GM04504 (cell line): ENCODE data around the gene TM4SF20.
"Not testable (repeated sequence)": the region's sequence is repeated elsewhere in the genome, so short reads cannot be mapped to it uniquely, and the experiment has no call there.

Experiments used
- DNase-seq: peaks from one replicate; pipeline ENCODE4 v3.0.0-alpha.2; 2012; ENCODE audit warnings: low read depth

Gene TM4SF20

DNA sequence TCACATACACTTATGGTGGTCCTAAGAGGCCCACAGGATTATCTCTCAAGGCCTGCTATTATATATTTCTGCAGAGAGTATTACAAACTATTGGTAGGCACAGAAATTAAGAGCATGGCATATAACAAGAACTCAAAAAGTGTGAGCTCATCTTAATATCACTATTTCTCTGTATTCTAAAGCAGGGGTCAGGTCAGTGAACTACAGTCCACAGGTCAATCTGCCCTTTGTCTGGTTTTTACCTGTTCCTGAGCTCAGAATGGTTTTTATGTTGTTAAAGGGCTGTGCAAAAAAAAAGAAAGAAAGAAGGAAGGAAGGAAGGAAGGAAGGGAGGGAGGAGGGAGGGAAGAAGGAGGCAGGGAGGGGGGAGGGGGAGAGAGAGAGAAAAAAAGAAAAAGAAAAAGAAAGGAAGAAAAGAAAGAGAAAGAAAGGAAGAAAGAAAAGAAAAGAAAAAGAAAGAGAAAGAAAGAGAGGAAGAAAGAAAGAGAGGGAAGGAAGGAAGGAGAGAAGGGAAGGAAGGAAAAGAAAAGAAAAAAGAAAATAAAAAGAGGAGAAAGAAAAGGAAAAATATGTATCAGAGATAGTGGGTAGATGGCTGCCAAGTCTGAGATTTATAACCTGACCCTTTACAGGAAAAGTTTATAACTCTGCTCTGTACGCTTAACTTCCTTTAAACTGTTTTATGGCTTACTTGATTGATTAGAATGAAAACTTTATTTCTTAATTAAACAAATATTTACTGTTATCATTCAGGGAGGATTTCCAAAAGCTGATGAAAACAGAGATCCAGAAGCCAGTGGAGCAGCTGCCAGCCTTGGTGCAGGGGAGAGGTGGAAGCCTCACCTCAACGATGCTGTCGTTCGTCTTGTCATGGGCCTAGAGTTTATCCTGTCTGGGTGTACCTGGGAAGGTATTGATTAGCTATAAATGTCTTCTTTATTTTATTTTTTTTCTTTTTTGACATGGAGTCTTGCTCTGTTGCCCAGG lies 19.9 kb upstream of the TM4SF20 start:
- DNase-seq: no peak

GRCh38 chr2:227397562-227397961 lies 18.5 kb upstream of the TM4SF20 start:
- no peak for DNase-seq

DNA sequence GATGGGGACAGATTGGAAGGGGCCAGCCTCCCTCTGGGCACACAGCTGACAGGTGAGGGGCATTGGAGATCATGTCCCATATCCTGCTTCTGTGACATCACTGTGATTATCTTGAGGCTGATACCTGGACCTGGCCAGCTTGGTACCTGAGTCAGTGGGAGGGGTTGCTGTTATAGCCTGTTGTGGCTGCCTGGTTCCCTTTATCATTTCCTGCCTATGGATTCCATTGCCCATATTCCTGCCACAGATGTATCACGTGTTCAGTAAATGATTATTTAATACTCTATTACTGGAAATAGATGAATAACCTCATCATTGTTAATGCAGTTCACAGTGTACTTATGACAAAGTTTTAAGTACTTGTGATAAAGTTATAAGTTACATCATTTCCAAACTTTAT lies 16.4 kb upstream of the TM4SF20 start:
- no peak for DNase-seq

- DNase-seq: no peak
Observed at GRCh38 chr2:227394401-227394800, 15.3 kb upstream of the TM4SF20 start.

DNA sequence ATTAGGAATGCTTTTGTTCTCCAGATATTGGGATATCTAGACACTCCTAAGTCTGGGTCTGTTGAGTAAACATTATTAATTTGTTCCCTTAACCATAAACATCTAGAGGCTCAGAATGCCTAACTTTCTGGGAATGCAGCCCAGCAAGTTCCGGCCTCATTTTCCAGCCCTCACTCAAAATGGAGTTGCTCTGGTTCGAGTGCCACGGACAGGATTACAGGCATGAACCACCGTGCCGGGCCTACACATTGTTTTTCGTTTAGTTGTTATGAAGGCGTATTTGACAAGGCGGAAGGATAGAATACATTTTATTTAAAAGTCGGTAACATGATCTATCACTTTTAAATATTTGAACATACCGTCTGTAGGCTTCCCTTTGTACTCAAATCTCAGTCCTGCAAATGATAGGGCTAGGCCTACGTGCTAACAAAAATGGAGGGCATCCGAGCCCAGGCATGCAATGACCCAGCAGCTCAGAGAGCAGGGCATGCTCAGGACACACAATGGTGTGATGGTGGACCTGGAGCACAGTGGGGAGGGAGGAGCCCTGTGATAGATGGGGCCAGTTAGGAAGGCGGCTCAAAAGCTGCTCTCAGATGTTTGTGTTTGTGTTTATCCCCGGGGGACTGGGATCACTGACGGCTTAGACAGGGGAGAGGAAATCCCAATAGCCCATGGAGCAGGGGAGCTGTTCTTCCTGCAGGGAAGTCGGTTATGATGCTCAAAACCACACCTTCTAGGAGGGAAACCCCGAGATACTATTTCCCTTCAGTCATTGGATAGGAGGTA lies 11.6 kb upstream of the TM4SF20 start:
- no peak for DNase-seq

DNA sequence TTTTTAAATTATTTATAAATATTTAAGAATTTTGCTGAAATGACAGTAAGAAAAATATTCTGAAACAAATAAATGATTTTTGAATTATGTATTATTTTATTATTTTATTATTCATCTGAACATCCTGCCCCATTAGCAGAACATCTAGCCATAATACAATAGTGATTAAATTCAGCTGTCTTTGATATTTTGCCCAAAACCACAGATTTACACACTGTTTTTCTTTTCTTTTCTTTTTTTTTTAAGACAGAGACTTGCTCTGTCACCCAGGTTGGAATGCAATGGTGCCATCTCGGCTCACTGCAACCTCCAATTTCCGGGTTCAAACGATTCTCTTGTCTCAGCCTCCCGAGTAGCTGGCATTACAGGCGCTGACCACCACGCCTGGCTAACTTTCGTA lies 10.6 kb upstream of the TM4SF20 start:
- DNase-seq: no peak

DNA sequence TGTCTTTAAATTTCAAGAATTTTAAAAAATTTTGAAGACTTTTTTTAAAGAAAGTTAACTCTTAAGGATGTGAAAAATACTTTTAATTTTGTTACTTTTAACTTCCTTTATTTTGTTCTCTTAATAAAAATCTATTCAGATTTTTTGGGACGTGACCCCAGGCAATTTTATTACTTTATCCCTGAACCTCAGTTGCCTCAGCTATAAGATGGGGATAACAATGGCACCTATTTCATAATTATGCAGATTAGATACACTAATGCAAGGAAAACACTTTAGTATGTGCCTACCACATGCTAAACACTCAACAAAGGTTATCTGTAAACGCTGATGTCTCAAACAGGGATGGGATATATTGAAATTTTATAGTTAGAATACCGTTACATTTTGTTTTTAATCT lies 10.1 kb upstream of the TM4SF20 start:
- DNase-seq: no peak

- DNase-seq: peak; percentile 77
Observed at GRCh38 chr2:227388537-227389011, 9.5 kb upstream of the TM4SF20 start.

DNA sequence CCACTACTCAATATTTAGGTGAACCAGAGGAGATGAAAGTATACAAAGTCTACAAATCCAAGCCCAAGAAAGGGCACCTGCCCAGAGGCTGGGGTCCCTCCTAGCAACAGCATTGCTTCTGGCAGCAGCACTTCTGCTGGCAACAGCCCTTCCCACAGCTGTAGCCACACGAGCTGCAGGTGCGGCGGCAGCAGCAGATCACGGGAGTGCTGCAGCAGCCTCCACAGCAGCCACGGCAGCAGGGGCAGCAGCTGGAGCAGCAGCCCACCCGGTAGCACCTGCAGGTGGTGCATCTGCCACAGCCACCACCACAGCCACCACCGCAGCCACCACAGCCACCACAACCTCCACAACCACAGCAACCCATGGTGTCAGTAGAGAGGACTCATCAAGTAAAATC lies 8.5 kb upstream of the TM4SF20 start, which contains the start of gene SCYGR1:
Gene SCYGR1, minus strand, starts transcription at position 367 of the 400 bp plus-strand sequence. Its CDS starts 0 bp downstream, at position 367.
- DNase-seq: not testable (repeated sequence)

DNA sequence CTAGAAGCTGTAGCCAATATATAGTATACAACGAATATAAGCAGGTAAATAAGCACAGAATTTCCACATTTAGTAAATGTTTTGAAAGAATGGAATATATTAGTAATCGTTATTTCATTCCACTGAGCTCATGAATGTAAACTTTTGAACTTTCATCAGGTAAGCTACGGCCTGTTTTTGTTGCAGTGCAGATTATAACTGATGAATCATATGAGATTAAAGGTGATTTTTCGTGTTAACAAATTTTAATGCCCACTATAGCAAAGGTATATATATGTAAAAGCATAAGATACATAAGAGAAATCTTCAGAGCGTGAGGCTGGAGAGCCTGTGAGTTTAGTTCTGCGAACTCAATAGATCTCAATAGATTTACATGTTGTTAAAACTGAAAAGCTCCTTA lies 7.5 kb upstream of the TM4SF20 start:
- DNase-seq: no peak

- DNase-seq: no peak
Observed at GRCh38 chr2:227383686-227384085, 4.6 kb upstream of the TM4SF20 start.

DNA sequence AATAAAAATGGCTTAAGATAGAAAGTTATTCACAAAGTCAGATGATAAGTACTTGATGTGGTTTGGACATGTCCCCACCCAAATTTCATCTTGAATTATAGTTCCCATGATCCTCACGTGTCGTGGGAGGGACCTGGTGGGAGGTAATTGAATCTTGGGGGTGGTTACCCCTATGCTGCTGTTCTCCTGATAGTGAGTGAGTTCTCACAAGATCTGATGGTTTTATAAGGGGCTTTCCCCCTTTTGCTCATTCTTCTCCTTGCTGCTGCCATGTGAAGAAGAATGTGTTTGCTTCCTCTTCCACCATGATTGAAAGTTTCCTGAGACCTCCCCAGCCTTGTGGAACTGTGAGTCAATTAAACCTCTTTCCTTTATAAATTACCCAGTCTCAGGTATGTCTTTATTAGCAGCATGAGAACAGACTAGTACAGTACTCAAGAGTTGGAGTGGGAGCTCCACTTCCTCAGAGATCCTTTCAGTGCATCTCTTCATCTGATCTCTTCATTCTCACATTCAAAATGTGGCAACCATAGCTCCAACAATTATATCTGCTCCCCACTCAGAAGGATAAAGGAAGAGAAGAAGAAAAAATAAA lies 3.2 kb upstream of the TM4SF20 start:
- not testable (repeated sequence) for DNase-seq

DNA sequence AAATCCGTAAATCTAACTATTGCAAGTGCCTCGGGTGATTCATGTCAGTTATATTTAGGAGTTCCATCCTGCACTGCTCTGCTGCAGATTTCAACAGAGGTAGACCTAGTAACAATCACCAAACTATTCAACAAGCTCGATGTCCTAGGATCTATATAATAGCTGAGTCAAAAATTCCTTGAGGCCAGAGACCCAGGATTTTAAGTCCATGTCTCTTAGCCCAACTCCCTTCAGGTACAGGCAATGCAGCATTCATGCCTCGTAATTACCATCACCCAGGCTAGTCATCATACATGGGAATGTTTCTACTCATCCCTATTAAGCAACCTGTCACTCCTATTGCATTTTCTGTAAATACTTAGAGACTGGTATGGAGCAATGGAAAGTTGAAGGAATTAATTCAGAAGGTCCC lies 729 bp downstream of the TM4SF20 start:
- peak; percentile 15 for DNase-seq

DNA sequence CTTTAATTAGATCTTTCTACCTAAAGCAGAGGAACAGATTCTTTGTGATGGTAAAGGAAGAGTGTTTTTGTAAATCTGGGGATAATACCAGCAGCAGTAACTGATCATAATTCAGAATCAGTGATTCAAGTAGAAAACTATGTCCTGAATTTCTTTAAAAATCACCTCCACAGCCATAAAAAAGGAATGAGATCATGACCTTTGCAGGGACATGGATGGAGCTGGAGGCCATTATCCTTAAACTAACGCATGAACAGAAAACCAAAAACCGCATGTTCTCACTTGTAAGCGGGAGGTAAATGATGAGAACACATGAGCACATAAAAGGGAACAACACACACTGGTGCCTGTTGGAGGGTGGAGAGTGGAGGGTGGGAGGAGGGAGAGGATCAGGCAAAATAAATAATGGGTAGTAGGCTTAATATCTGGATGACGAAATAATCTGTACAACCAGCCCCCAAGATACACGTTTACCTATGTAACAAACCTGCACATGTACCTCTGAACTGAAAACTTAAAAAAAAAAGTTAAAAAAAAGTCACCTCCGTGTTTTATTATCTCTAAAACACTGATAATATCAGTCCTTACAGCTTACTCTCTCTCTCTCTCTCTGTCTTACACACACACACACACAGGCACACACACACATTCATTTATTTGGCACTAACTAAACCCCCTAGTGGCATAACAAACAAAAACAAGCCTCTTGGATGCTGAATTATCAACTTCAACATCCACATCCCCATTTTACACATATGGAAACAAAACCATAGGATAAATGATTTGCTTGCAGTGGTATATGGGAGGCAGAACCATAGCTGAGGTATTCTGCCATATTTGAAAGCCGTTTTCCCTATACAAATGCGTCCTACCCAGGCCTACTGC lies 1.4 kb downstream of the TM4SF20 start:
- DNase-seq: no peak

DNA sequence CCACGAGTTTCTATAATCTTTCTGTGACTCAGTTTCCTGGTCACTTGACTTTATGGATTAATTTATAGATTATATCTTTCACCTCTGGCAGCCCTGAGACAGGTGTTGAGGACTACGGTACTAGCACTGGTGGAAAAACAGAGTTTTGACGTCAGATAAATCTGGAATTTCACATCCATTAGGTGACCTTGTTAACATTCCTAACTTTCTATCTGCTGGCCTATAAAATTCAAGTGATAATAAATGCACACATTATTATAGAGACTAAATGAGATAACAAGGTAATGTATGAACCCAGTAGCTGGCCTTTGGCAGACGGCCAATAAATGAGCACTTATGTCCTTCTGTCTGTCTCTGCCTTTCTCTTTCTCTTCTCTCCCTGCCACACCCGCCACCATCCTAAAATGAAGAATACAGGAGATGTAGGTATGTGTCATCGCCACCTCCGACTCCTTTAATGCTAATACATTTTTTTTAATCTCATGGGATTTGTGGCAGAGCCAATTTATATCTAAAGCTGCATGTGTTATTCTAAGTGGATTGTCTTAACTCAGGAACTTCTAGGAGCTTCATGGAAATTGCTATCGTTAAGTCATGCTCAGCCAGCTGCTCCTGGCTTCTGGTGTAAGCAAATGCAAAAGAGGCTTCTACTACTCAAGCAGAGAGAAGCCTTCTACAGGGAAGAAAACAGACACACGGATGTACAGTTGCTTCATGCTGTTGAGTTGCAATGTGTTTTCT lies 2.3 kb downstream of the TM4SF20 start:
- DNase-seq: no peak

DNA sequence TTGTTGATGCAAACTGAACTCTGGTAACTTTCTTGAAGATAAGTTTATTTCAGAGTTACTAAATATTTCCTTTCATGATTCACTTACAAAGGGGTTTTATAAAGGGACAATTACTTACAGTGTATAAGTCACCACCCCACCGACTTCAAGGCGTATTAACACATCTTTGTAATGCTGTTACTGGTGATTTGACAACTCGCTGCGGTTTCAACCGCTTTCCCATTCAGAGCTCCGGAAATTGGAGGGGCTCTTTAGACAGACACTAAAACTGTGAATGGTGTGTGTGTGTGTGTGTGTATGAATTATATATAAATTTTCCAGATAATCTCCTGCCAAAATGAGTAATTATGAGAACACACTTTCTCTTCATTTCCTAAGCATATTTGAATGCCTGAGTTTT lies 4.9 kb downstream of the TM4SF20 start:
- DNase-seq: no peak

GRCh38 chr2:227373389-227373788 lies 5.7 kb downstream of the TM4SF20 start:
- DNase-seq: no peak

- no peak for DNase-seq
Observed at GRCh38 chr2:227370791-227371312, 8.3 kb downstream of the TM4SF20 start.

DNA sequence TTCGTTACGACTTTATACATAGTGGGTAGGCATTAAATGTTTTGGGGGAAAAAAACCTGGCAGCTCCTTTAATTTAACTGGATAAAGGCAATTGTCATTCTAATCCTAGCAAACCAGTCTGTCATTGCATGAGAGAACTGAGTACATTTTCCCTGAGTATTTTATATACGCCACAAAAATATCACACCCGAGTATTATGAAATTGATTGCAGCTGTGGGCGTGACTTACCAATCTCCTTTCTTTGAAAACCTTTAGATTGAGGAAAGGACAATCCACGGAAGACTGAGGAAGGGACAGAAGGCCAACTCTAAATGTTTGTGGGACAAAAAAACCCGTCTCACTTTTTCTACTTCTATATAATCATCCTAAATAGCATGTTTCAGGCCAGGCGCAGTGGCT lies 9.0 kb downstream of the TM4SF20 start:
- DNase-seq: no peak

DNA sequence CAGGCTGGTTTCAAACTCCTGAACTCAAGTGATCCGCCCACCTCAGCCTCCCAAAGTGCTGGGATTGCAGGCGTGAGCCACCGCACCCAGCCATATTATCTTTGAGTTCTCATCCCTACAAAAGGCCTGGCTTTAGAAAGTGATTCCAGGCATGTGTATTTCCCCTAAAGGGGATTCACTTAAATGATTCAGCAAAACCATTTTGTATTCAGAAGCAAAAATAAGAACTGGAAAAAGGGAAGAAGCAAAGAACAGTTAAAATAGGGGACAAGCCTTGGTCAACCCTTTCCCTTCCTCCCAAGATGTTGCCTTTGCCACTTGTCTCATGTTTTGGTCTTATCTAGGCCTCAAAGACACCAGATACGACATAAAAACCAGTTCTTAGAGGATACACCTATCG lies 10.5 kb downstream of the TM4SF20 start:
- DNase-seq: no peak
